H1 (cell line): ENCODE results near the gene P3H1. TPM values are rescaled to one million over a fixed set of nuclear protein-coding genes. Genes with fewer than 3 reads are reported as not detected.
A peak's percentile ranks its signal among the peaks of the same experiment; 100 is the strongest.

Experiments
- EP300 ChIP-seq, 2 experiments: IDR thresholded peaks; 1 replicate in 1 of 2; 2 replicates in 1 of 2; pipeline ENCODE4 v1.6.1; 2011 to 2012; ENCODE audit warnings: low read depth in 2 of 2, low read length in 2 of 2, mild to moderate bottlenecking in 2 of 2, borderline replicate concordance in 1 of 2, inconsistent platforms in 1 of 2, moderate library complexity in 1 of 2
- KDM4A ChIP-seq: IDR thresholded peaks from one replicate; pipeline ENCODE4 v1.7.1; 2012; ENCODE audit warnings: low read depth, mild to moderate bottlenecking, moderate library complexity, low read length, inconsistent platforms; ENCODE audit not compliant: severe bottlenecking
- TAF1 ChIP-seq: IDR thresholded peaks from 2 replicates; pipeline ENCODE4 v1.6.1; 2011; ENCODE audit warnings: mild to moderate bottlenecking, low read depth, low read length
- YY1 ChIP-seq: IDR thresholded peaks from 2 replicates; pipeline ENCODE4 v1.6.1; 2011; ENCODE audit warnings: low read depth, mild to moderate bottlenecking, low read length
- polyA plus RNA-seq, 7 experiments: library from polyadenylated mRNA; depleted of rRNA in 3 of 7; stranded (reverse) in 5 of 7; unstranded in 2 of 7; fragments of >200 nt in 5 of 7; fragments of 200-250 nt in 2 of 7; gene quantifications; 1 replicate in 5 of 7; 2 replicates in 1 of 7; 4 replicates in 1 of 7; pipeline versions ENCODE4 v1.2.1 to v1.2.3, GENCODE V29; 2011 to 2013; ENCODE audit warnings: missing spikeins in 2 of 7, mixed read lengths in 2 of 7
- total RNA-seq: library from RNA; stranded (reverse); fragmentation: NEBNext Ultra II Directional; extraction: Animal tissue kit (Norgen Biotek cat#: 25700); gene quantifications from 2 replicates; pipeline ENCODE4 v1.2.1, GENCODE V29; 2021
- TF ChIP-seq, protein P1 (sequence below): IDR thresholded peaks from 2 replicates; pipeline ENCODE4 v1.6.1; 2012; ENCODE audit warnings: inconsistent platforms

P3H1 gene
- total and polyA plus RNA-seq, 2 of the 8 experiments (the other 6 are each of a cell fraction or from before 2014, with no cell fraction given): 58.4 to 87.5 TPM

DNA sequence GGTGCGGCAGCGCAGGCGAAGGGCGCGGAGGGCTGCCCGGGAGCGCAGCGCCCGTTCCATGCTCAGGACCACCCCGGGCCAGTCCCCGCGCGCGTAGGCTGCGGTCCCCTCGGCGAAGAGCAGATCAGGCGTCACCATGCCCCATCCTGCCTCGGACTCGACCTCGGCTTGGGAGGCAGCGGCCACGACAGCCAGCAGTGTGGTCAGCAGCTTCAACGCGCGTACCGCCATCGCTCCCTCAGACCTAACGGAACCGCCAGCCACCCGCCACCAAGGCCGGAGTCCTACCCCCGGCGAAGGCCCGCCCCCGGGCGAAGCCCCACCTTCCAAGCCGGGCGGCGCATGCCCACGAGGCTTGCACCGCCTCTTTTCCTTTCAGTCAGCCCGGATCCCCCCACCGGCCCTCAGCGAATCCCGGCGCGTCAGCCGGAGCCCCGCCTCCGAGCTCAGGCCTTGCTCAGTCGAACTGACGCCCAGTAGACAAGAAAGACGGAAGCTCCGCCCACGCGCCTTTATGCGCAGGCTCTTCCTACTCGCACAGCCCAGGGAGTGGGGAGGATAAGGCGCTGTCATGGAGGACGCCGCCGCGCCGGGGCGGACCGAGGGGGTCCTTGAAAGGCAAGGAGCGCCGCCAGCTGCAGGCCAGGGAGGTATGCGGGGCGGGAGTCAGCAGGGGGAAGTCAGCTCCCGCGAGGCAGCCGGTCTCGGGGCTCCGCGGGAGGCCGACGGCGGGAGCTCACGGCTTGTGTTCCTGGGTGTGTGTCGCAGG is at the start of gene P3H1, which contains the start of gene C1orf50 (continued):
- TF ChIP-seq EP300 (IDR thresholded peaks at IDR 0.05; ENCODE audit: borderline replicate concordance in 1 of 2, low read depth in 2 of 2, low read length in 2 of 2) (no peak), YY1 (peak; percentile 33; the same call in 1 of the 2 replicates), KDM4A (peak; percentile 97), TAF1 (peak; percentile 72)
- TF ChIP-seq, protein P1, sequence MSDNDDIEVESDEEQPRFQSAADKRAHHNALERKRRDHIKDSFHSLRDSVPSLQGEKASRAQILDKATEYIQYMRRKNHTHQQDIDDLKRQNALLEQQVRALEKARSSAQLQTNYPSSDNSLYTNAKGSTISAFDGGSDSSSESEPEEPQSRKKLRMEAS: no peak; the same call in none of the 2 replicates
